Measurements from ENCODE around the gene HAUS3. TPM values are rescaled to one million over a fixed set of nuclear protein-coding genes. Genes with fewer than 3 reads are reported as not detected.

The HAUS3 gene
- total and polyA plus RNA-seq, 2 experiments from 2014 or later, result 21.4 to 36.0 TPM

DNA sequence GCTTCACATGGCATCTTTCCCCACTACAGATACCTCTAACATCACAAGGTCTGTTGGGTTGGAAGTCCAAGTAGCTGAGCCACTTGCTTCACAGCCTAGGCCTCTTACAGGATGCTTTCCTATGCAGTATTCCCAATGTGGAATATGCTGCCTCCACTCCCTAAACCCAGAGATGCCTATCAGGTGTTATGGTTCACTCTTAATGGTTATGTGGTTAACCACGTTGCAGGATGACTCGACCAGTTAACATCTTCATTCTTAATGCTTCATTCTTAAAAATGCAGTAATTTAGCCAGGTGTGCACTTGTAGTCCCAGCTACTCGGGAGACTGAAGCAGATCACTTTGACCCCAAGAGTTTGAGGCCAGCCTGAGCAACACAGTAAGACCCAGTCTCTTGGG, 24.2 kb downstream of the HAUS3 start (continued):
- TF ChIP-seq, protein P1, sequence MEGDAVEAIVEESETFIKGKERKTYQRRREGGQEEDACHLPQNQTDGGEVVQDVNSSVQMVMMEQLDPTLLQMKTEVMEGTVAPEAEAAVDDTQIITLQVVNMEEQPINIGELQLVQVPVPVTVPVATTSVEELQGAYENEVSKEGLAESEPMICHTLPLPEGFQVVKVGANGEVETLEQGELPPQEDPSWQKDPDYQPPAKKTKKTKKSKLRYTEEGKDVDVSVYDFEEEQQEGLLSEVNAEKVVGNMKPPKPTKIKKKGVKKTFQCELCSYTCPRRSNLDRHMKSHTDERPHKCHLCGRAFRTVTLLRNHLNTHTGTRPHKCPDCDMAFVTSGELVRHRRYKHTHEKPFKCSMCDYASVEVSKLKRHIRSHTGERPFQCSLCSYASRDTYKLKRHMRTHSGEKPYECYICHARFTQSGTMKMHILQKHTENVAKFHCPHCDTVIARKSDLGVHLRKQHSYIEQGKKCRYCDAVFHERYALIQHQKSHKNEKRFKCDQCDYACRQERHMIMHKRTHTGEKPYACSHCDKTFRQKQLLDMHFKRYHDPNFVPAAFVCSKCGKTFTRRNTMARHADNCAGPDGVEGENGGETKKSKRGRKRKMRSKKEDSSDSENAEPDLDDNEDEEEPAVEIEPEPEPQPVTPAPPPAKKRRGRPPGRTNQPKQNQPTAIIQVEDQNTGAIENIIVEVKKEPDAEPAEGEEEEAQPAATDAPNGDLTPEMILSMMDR (conservative IDR thresholded peaks at IDR 0.05; ENCODE audit: low read depth in 2 of 2), result no peak
- TF ChIP-seq, protein P2, sequence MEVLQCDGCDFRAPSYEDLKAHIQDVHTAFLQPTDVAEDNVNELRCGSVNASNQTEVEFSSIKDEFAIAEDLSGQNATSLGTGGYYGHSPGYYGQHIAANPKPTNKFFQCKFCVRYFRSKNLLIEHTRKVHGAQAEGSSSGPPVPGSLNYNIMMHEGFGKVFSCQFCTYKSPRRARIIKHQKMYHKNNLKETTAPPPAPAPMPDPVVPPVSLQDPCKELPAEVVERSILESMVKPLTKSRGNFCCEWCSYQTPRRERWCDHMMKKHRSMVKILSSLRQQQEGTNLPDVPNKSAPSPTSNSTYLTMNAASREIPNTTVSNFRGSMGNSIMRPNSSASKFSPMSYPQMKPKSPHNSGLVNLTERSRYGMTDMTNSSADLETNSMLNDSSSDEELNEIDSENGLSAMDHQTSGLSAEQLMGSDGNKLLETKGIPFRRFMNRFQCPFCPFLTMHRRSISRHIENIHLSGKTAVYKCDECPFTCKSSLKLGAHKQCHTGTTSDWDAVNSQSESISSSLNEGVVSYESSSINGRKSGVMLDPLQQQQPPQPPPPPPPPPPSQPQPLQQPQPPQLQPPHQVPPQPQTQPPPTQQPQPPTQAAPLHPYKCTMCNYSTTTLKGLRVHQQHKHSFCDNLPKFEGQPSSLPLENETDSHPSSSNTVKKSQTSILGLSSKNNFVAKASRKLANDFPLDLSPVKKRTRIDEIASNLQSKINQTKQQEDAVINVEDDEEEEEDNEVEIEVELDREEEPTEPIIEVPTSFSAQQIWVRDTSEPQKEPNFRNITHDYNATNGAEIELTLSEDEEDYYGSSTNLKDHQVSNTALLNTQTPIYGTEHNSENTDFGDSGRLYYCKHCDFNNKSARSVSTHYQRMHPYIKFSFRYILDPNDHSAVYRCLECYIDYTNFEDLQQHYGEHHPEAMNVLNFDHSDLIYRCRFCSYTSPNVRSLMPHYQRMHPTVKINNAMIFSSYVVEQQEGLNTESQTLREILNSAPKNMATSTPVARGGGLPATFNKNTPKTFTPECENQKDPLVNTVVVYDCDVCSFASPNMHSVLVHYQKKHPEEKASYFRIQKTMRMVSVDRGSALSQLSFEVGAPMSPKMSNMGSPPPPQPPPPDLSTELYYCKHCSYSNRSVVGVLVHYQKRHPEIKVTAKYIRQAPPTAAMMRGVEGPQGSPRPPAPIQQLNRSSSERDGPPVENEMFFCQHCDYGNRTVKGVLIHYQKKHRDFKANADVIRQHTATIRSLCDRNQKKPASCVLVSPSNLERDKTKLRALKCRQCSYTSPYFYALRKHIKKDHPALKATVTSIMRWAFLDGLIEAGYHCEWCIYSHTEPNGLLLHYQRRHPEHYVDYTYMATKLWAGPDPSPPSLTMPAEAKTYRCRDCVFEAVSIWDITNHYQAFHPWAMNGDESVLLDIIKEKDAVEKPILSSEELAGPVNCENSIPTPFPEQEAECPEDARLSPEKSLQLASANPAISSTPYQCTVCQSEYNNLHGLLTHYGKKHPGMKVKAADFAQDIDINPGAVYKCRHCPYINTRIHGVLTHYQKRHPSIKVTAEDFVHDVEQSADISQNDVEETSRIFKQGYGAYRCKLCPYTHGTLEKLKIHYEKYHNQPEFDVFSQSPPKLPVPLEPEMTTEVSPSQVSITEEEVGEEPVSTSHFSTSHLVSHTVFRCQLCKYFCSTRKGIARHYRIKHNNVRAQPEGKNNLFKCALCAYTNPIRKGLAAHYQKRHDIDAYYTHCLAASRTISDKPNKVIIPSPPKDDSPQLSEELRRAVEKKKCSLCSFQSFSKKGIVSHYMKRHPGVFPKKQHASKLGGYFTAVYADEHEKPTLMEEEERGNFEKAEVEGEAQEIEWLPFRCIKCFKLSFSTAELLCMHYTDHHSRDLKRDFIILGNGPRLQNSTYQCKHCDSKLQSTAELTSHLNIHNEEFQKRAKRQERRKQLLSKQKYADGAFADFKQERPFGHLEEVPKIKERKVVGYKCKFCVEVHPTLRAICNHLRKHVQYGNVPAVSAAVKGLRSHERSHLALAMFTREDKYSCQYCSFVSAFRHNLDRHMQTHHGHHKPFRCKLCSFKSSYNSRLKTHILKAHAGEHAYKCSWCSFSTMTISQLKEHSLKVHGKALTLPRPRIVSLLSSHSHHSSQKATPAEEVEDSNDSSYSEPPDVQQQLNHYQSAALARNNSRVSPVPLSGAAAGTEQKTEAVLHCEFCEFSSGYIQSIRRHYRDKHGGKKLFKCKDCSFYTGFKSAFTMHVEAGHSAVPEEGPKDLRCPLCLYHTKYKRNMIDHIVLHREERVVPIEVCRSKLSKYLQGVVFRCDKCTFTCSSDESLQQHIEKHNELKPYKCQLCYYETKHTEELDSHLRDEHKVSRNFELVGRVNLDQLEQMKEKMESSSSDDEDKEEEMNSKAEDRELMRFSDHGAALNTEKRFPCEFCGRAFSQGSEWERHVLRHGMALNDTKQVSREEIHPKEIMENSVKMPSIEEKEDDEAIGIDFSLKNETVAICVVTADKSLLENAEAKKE (CRISPR knock-in tag; IDR thresholded peaks at IDR 0.05), result no peak
- TF ChIP-seq JUNB (IDR thresholded peaks at IDR 0.05; ENCODE audit: unreplicated experiment) (no peak), POLR2AphosphoS5 (IDR thresholded peaks at IDR 0.05; ENCODE audit: low read depth) (no peak)

DNA sequence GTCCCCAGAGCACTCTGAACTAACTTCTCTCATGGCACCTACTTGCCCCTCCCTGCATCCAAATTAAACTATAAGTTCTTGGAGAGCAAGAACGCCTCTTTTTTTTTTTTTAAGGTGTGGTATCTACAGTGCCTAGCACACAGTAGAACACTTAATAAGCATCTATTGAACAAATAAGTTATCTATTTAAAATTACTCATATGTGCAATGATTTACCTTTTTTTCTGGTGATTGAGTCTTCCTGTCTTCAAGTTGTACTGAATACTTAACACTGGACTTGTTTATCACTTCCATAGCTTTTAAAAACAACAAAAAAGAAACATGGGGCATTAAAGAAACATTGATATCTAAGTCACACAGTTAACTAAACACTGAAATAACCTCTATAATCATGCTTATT, 29.1 kb downstream of the HAUS3 start:
- H3K4me1 Mint-ChIP-seq, result peaks cover 15% of the 10 kb centered on the region
- no peaks in the 10 kb centered on the region for H3K36me3 Mint-ChIP-seq (ENCODE audit: low read depth)
- H3K36me3 ChIP-seq (ENCODE audit: insufficient read depth), result no peaks in the 10 kb centered on the region
- no peak overlapping the region for H3K4me3 Mint-ChIP-seq
- peaks cover 15% of the 10 kb centered on the region for H3K4me1 ChIP-seq (ENCODE audit: insufficient read depth)
- no peak for DNase-seq (ENCODE audit: low spot score)
- H3K27me3 ChIP-seq (ENCODE audit: insufficient read depth), result no peaks in the 10 kb centered on the region
- peaks cover 3% of the 10 kb centered on the region; the same call in 1 of the 2 replicates for H3K9me2 ChIP-seq (ENCODE audit: insufficient read depth)
- no peaks in the 10 kb centered on the region for H3K79me2 ChIP-seq (replicated peaks; ENCODE audit: insufficient read depth)
- H3K9me3 Mint-ChIP-seq, result no peaks in the 10 kb centered on the region
- no peaks in the 10 kb centered on the region for H4K20me1 ChIP-seq (replicated peaks; ENCODE audit: insufficient read depth)
- H3K27ac Mint-ChIP-seq, result no peak overlapping the region
- H2AFZ ChIP-seq, result no peak overlapping the region
- ATAC-seq, result no peak
- no peaks in the 10 kb centered on the region for H3K27me3 Mint-ChIP-seq (ENCODE audit: insufficient read depth, low read depth, poor library complexity)
- no peak overlapping the region for H3K27ac ChIP-seq (ENCODE audit: low read depth)
- no peak overlapping the region for H3K4me3 ChIP-seq
- no peaks in the 10 kb centered on the region for H3F3A ChIP-seq (replicated peaks; ENCODE audit: low read depth)
- H3K4me2 ChIP-seq, result no peak overlapping the region
- no peak for TF ChIP-seq EZH2phosphoT487 (IDR thresholded peaks at IDR 0.05; ENCODE audit: unreplicated experiment)
- TF ChIP-seq, protein P3, sequence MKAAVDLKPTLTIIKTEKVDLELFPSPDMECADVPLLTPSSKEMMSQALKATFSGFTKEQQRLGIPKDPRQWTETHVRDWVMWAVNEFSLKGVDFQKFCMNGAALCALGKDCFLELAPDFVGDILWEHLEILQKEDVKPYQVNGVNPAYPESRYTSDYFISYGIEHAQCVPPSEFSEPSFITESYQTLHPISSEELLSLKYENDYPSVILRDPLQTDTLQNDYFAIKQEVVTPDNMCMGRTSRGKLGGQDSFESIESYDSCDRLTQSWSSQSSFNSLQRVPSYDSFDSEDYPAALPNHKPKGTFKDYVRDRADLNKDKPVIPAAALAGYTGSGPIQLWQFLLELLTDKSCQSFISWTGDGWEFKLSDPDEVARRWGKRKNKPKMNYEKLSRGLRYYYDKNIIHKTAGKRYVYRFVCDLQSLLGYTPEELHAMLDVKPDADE (IDR thresholded peaks at IDR 0.05), result no peak
- TF ChIP-seq JUNB (IDR thresholded peaks at IDR 0.05; ENCODE audit: unreplicated experiment), result no peak
- TF ChIP-seq NANOG (IDR thresholded peaks at IDR 0.05; ENCODE audit: borderline replicate concordance), result no peak
- no peak for TF ChIP-seq STAT1 (IDR thresholded peaks at IDR 0.05; ENCODE audit: unreplicated experiment)
- TF ChIP-seq, protein P1 (conservative IDR thresholded peaks at IDR 0.05; ENCODE audit: low read depth in 2 of 2), result no peak
- TF ChIP-seq, protein P4, sequence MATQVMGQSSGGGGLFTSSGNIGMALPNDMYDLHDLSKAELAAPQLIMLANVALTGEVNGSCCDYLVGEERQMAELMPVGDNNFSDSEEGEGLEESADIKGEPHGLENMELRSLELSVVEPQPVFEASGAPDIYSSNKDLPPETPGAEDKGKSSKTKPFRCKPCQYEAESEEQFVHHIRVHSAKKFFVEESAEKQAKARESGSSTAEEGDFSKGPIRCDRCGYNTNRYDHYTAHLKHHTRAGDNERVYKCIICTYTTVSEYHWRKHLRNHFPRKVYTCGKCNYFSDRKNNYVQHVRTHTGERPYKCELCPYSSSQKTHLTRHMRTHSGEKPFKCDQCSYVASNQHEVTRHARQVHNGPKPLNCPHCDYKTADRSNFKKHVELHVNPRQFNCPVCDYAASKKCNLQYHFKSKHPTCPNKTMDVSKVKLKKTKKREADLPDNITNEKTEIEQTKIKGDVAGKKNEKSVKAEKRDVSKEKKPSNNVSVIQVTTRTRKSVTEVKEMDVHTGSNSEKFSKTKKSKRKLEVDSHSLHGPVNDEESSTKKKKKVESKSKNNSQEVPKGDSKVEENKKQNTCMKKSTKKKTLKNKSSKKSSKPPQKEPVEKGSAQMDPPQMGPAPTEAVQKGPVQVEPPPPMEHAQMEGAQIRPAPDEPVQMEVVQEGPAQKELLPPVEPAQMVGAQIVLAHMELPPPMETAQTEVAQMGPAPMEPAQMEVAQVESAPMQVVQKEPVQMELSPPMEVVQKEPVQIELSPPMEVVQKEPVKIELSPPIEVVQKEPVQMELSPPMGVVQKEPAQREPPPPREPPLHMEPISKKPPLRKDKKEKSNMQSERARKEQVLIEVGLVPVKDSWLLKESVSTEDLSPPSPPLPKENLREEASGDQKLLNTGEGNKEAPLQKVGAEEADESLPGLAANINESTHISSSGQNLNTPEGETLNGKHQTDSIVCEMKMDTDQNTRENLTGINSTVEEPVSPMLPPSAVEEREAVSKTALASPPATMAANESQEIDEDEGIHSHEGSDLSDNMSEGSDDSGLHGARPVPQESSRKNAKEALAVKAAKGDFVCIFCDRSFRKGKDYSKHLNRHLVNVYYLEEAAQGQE (IDR thresholded peaks at IDR 0.05; ENCODE audit: unreplicated experiment), result no peak
- no peak for TF ChIP-seq CREB1 (CRISPR knock-in tag; IDR thresholded peaks at IDR 0.05; ENCODE audit: low read depth)
